ENCODE measurements around the gene CLEC20A.

DNA sequence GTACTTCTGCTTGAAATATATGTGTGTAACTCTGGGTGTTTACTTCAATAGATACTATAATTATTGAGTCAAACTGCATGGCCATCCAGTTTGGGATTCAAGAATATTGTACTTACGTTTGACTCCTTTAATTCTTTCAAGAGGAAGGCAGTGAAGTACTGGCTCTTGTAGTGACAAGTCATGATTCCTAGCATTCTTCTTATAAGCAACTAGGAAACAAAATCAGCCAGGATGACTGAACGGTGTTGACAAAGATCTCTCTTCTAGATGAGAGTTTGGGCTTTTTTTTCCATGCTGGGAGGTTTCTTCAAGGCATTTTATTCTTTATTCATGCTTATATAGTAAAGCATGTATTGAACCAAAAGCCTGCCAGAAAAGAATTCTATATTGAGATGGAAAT is 58.3 kb downstream of the CLEC20A start:
- TF ChIP-seq EP300 (IDR thresholded peaks at IDR 0.05) (no peak), POLR2A (IDR thresholded peaks at IDR 0.05) (no peak)
- TF ChIP-seq, protein P1, sequence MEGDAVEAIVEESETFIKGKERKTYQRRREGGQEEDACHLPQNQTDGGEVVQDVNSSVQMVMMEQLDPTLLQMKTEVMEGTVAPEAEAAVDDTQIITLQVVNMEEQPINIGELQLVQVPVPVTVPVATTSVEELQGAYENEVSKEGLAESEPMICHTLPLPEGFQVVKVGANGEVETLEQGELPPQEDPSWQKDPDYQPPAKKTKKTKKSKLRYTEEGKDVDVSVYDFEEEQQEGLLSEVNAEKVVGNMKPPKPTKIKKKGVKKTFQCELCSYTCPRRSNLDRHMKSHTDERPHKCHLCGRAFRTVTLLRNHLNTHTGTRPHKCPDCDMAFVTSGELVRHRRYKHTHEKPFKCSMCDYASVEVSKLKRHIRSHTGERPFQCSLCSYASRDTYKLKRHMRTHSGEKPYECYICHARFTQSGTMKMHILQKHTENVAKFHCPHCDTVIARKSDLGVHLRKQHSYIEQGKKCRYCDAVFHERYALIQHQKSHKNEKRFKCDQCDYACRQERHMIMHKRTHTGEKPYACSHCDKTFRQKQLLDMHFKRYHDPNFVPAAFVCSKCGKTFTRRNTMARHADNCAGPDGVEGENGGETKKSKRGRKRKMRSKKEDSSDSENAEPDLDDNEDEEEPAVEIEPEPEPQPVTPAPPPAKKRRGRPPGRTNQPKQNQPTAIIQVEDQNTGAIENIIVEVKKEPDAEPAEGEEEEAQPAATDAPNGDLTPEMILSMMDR (IDR thresholded peaks at IDR 0.05) = no peak
